GM18505 (cell line): Measurements from ENCODE around the gene FARP2.
"Not testable (repeated sequence)": the region's sequence is repeated elsewhere in the genome, so short reads cannot be mapped to it uniquely, and the experiment has no call there.

ENCODE experiments used
- ATAC-seq: cut with Tn5 transposase; IDR thresholded peaks from one replicate; pipeline ENCODE4 v1.9.1; 2021; ENCODE audit not compliant: unreplicated experiment
- POLR2A ChIP-seq: IDR thresholded peaks from 4 replicates; pipeline ENCODE4 v1.6.1; 2011; ENCODE audit warnings: borderline replicate concordance; ENCODE audit not compliant: insufficient read depth, insufficient read length; ENCODE audit errors: extremely low read depth

The FARP2 gene

DNA sequence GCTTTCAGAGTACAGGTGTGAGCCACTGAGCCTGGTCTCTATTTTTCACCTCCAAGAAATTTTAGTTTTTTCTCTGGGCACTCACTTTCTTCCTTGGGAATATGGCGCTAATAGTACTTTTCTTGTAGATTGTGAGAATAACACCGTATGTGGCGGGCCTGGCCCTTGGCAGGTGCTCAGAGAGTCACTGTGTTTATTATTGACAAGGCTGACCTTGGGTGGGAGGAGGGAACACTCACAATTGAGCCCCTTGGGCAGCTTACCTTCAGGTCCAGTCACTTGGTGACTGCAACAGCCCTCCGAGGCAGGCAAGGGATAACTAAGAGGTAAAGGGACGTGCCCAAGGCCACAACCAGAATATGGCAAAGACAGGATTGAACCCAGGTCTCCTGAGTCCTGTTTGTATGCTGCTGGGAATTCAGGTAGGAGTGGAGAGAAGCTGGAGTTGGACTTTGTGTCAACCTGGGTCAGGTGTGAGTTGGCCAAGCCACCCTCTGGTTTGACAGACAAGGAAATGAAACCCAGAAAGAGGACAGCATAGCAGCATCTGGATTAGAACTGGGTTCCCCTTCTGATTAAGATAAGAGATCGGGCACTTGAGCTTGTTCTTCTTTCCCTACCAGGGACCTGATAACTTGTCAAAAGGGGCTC, 155.1 kb downstream of the FARP2 start:
- TF ChIP-seq POLR2A, result no peak
- no peak for ATAC-seq

DNA sequence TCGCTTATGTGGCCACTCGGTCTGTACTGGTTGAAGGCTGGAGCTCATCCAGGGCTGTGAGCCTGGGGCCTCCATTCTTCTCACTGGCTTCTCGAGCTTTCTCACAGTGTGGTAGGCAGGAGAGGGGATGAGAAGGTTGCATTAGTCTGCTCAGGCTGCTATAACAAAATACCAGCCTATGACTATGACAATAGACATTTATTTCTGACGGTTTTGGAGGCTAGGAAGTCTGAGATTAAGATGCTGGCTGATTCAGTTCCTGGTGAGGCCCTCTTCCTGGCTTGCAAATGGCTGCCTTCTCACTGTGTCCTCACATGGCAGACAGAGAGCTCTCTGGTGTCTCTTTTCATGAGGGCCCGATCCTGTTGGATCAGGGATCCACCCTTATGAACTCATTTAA, 158.5 kb downstream of the FARP2 start:
- ATAC-seq, result no peak
- no peak for TF ChIP-seq POLR2A

DNA sequence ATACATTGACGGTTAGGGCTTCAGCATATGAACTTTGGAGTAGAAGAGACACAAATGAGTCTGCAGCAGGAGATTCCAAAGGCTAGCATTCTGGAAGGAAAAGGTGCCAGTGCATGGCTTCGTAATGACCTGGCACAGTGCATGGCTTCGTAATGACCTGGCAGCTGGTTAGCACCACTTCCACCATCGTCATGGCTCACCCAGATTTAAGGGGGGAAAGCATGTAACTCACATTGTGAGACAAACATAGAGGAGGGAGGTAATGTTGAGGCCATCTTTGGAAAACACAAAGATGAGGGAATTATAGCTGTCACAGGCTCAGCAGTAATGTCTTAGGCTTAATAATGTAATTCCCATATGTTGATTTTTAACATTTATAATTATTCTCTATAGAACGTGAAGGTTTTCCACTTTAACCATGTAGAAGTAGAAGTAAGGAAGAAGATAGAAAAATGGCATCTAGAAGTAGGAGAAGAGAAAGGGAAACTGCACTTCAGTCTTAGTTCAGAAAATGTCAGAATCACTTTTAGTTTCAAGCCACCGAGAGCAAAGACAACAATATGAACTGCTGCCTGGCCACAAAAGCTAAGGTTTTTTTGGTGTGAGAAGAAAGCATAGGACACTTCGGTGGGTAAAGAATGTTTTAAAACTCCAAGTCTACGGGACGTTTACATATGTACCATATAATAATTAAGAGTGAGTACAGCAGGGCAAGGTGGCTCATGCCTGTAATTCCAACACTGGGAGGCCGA, 159.1 kb downstream of the FARP2 start:
- TF ChIP-seq POLR2A, result no peak
- no peak for ATAC-seq

DNA sequence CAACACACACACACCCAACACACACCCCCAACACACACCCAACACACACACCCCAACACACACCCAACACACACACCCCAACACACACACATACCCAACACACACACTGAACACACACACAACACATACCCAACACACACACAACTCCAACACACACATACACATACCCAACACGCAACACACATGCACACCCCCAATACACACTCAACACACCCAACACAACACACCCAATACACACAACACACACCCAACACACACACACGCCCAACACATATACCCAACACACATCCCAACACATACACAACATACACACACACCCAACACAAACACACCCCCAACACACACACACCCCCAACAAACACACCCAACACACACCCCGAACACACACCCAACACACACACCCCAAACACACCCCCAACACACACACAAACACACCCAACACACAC, 160.5 kb downstream of the FARP2 start:
- no peak for ATAC-seq
- no peak for TF ChIP-seq POLR2A

DNA sequence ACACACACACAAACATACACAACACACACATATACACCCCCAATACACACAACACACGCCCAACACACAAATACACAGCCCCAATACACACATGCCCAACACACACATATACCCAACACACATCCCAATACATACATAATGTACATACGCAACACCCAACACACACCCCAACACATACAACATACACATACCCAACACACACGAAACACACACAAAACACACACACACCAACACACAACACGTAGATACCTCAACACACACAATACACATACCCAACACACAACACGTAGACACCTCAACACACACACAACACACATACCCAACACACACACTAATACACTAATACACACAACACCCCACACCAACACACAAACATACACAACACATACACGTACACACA, 161.2 kb downstream of the FARP2 start:
- ATAC-seq, result no peak
- no peak for TF ChIP-seq POLR2A

DNA sequence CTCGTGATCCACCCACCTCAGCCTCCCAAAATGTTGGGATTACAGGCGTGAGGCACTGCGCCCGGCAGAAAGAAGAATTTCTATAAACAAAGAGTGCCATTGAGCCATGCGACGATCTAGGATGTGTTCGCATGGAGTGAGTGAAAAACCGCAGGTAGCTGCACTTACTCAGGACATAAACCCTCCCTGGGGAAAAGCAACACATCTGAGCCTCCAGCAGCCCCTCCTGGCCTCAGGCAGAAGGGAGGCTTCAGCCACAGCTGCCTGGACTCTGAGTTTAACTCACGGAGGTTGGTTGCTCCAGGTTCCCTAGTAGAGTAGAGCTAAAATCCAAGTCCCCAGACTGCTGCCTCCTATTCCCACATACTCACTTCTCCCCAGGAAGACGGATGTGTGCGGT, 163.6 kb downstream of the FARP2 start:
- TF ChIP-seq POLR2A, result no peak
- ATAC-seq, result no peak

DNA sequence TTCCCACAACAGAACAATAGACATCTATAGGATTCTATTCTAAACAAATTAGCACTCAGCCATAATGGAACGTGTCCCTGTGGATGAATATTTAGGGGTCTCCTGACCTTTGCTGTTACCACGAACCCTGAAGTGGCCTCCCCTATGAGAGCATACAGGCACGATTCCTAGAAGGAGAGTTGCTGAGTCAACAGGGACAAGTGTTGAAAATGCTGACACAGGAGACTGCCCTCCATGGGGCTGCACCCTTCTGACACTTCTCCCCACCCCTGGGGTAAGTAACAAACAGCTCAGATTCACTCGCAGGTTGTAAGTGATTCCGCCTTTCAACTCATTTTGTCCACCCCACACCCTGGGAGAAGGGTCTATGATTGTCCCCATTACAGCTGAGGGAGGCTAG, 166.4 kb downstream of the FARP2 start:
- ATAC-seq, result no peak
- no peak for TF ChIP-seq POLR2A

DNA sequence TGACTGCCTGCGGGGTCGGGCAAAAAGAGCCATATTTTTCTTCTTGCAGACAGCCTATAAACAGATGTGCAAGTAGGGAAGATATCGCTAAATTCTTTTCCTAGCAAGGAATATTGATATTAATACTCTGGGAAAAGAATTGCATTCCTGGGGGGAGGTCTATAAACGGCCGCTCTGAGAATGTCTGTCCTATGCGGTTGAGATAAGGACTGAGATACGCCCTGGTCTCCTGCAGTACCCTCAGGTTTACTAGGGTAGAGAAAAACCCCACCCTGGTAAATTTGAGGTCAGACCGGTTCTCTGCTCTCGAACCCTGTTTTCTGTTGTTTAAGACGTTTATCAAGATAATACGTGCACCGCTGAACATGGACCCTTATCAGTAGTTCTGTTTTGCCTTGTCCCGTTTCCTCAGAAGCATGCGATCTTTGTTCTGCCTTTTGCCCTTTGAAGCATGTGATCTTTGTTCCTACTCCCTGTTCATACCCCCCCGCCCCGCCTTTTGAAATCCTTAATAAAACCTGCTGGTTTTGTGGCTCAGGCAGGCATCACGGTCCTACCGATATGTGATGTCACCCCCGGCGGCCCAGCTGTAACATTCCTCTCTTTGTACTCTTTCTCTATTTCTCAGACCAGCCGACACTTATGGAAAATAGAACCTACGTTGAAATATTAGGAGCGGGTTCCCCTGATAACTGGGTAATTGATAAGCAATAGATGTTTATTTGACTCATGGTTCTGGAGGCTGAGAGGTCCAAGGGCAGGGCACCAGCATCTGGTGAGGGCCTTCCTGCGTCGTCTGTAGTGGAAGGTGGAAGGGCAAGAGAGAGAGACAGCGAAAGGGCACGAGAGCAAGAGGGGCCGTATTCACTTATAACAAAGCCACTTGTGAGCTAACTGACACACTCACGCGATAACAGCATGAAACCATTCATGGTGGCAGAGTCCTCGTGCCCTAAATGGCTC, 170.0 kb downstream of the FARP2 start:
- not testable (repeated sequence) for ATAC-seq

DNA sequence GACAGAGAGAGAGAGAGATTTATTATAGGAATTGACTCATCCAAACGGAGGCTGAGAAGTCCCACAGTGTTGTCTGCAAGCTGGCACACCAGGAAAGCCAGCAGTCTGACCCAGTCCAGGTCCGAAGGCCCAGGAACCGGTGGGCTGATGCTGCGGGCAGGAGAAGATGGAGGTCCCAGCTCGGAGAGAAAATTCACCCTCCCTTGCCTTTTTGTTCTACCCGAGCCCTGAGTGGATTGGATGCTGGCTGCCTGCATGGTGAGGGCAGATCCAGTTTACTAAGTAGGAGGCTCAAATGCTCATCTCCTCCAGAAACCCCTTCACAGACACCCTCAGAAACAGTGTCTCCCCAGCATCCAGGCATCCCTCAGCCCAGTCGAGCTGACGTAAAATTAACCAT, 174.5 kb downstream of the FARP2 start:
- TF ChIP-seq POLR2A, result no peak

DNA sequence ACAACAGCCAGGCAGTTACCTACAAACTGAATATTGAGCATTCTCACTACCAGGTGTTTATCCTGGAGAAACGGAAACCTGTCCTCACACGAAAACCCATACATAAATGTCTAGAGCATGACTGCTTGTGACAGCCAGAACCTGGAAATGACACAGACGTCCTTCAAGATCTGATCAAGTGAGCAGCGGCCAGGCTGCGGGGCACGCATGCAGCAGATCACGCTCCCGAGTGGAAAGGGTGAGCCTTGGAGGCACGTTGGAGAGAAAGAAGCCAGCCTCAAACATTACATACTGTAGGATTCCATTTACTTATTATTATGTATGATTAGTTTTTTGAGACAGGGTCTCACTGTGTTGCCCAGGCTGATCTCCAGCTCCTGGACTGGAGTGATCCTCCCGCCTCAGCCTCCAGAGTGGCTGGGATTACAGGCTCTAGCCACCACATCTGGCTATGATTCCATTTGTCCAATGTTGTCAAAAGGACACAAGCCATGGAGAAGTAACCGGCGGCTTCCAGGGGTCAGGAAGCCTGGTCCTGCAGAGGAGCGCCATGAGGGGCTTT, 175.2 kb downstream of the FARP2 start:
- TF ChIP-seq POLR2A, result no peak

More for the DNA sequence above, 174.5 kb downstream of the FARP2 start:
- no peak for ATAC-seq

DNA sequence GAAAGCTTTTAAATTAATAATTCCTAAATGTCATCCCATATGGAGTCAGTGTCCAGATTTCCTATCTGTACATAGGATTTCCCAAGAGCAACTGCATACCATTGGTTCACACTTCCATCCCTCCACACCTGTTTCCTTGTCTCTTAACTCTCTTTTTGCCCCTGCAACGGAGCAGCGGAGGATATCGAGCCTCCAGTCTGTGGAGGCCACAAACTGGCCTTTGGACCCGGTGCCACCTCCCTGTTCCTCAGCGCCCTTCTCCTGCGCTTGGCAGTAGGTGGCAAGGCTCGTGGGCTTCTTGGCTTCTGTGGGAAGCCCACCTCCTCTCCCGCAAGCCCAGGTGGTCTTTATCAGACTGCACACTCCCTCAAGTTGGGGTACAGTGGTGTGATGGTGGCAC, 176.1 kb downstream of the FARP2 start:
- TF ChIP-seq POLR2A, result no peak
- ATAC-seq, result no peak

More for the DNA sequence above, 175.2 kb downstream of the FARP2 start:
- no peak for ATAC-seq

DNA sequence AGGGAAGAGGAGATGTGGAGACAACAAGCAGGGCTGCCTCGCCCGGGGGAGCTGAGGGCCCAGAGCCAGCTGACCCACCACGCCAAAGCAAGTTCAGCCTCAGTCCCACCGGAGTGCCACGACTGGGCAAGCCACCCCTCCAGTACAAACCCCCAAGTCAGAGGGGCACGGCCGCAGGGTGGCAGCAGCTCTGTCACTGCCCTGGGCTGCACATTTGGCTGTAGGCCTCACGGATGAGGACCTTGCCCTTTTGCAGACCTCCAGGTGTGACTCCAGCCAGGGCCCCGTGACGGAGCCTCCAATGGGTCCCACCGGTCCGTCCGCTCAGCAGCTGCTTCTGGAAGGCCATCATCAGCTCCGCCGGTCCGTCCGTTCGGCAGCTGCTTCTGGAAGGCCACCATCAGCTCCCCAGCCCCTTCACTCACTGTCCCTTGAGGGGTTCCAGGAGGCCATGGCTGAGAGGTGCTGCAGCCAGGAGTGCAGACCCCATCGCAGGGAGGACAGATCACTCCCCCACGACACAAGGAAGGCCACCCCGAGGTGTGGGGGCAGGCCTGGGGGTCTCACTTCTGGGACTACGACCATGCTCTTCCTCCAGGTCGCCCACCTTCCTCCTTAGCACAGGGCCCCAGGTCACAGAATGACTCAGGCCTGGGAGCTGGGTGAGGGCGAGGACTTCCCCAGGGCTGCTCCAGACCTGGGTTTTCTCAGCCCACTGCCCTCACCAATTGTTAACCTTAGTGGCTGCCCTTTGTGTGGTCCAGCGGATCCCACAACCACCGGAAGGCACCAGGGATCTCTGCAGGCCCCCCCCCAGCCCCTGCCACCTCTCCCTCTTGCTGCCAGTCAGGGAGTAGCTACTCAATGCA, 176.9 kb downstream of the FARP2 start:
- no peak for ATAC-seq
- TF ChIP-seq POLR2A, result no peak

DNA sequence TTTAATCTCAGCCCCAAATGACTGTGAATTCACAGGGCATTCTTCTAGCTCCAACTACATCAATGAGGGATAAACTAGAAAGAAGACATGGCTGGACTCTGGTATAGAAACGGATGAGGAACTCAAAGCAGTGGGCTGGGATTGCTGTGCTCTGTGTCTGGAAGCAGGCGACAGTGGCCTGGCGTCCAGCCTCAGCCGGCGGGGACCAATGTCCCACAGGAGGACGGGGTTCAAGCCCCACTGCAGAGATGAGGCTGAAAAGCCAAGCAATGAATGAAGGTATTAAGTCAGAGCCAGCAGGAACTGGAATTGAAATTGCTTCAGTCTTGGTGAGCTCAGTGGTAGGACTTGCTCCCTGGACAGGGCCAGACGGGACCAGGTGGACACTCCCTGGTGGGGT, 178.2 kb downstream of the FARP2 start:
- ATAC-seq, result no peak
- TF ChIP-seq POLR2A, result no peak
